Osteoblast (primary cell): ENCODE measurements around the gene SLC66A1. TPM values are rescaled to one million over a fixed set of nuclear protein-coding genes. Genes with fewer than 3 reads are reported as not detected.

Experiments used
- DNase-seq: peaks from one replicate; pipeline ENCODE4 v3.0.0; 2011; ENCODE audit warnings: low spot score, mixed read lengths; ENCODE audit not compliant: insufficient read length; ENCODE audit errors: missing footprints
- H2AFZ ChIP-seq: 2 replicates; pipeline ENCODE4 v1.6.0; 2011; ENCODE audit warnings: mild to moderate bottlenecking, low read length
- H3K27ac ChIP-seq: 2 replicates; pipeline ENCODE4 v1.5.1; 2011; ENCODE audit warnings: mild to moderate bottlenecking, low read depth, low read length, moderate library complexity
- H3K27me3 ChIP-seq: 2 replicates; pipeline ENCODE4 v1.6.0; 2012; ENCODE audit warnings: mild to moderate bottlenecking, control low read depth, inconsistent platforms, low read length, moderate library complexity; ENCODE audit not compliant: insufficient read depth
- H3K36me3 ChIP-seq: 2 replicates; pipeline ENCODE4 v1.5.1; 2011; ENCODE audit warnings: mild to moderate bottlenecking, low read length, control low read depth, moderate library complexity; ENCODE audit not compliant: insufficient read depth
- H3K4me1 ChIP-seq: 2 replicates; pipeline ENCODE4 v1.5.1; 2011; ENCODE audit warnings: mild to moderate bottlenecking, low read length, control low read depth, moderate library complexity; ENCODE audit not compliant: insufficient read depth
- H3K4me2 ChIP-seq: 2 replicates; pipeline ENCODE4 v1.6.0; 2011; ENCODE audit warnings: mild to moderate bottlenecking, low read length; ENCODE audit not compliant: insufficient read depth
- H3K4me3 ChIP-seq: fragments of 200-600 bp; sonication (generic); 3 replicates; pipeline ENCODE4 v1.5.1; 2012; ENCODE audit warnings: mild to moderate bottlenecking, low read length, inconsistent platforms; ENCODE audit not compliant: insufficient read depth
- H3K79me2 ChIP-seq: 2 replicates; pipeline ENCODE4 v1.6.0; 2012; ENCODE audit warnings: mild to moderate bottlenecking, low read length, control low read depth, inconsistent platforms; ENCODE audit not compliant: insufficient read depth
- H3K9me3 ChIP-seq: 2 replicates; pipeline ENCODE4 v1.5.1; 2011; ENCODE audit warnings: low read depth, low read length, control low read depth
- H4K20me1 ChIP-seq: 2 replicates; pipeline ENCODE4 v1.6.0; 2012; ENCODE audit warnings: mild to moderate bottlenecking, low read length, control low read depth; ENCODE audit not compliant: insufficient read depth
- total RNA-seq: library from RNA; depleted of rRNA; stranded (reverse); fragments of >200 nt; gene quantifications from 2 replicates; pipeline ENCODE4 v1.2.3, GENCODE V29; 2012
- TF ChIP-seq, protein P1 (sequence below): IDR thresholded peaks from 2 replicates; pipeline ENCODE4 v1.5.1; 2011; ENCODE audit warnings: mild to moderate bottlenecking, low read depth, low read length, moderate library complexity; ENCODE audit errors: extremely low read depth

Gene SLC66A1
- total RNA-seq, 1 donor = 32.6 TPM

- Histone ChIP-seq H3K36me3 (peaks cover 65% of the 10 kb centered on the region), H3K4me2 (no peak overlapping the region), H3K4me3 (no peak overlapping the region), H3K27ac (no peak overlapping the region), H3K79me2 (peaks cover 39% of the 10 kb centered on the region), H3K4me1 (no peaks in the 10 kb centered on the region), H2AFZ (no peak overlapping the region), H3K9me3 (no peaks in the 10 kb centered on the region), H3K27me3 (no peaks in the 10 kb centered on the region), H4K20me1 (peaks cover 40% of the 10 kb centered on the region)
- TF ChIP-seq, protein P1, sequence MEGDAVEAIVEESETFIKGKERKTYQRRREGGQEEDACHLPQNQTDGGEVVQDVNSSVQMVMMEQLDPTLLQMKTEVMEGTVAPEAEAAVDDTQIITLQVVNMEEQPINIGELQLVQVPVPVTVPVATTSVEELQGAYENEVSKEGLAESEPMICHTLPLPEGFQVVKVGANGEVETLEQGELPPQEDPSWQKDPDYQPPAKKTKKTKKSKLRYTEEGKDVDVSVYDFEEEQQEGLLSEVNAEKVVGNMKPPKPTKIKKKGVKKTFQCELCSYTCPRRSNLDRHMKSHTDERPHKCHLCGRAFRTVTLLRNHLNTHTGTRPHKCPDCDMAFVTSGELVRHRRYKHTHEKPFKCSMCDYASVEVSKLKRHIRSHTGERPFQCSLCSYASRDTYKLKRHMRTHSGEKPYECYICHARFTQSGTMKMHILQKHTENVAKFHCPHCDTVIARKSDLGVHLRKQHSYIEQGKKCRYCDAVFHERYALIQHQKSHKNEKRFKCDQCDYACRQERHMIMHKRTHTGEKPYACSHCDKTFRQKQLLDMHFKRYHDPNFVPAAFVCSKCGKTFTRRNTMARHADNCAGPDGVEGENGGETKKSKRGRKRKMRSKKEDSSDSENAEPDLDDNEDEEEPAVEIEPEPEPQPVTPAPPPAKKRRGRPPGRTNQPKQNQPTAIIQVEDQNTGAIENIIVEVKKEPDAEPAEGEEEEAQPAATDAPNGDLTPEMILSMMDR = no peak
- DNase-seq = peak; percentile 74
Observed at GRCh38 chr1:19354531-19354981, 42.4 kb downstream of the SLC66A1 start.

- Histone ChIP-seq H3K27me3 (no peaks in the 10 kb centered on the region), H3K4me3 (no peak overlapping the region), H4K20me1 (peaks cover 53% of the 10 kb centered on the region), H3K4me1 (no peaks in the 10 kb centered on the region), H3K9me3 (no peaks in the 10 kb centered on the region), H3K4me2 (no peak overlapping the region), H2AFZ (no peak overlapping the region), H3K27ac (no peak overlapping the region), H3K79me2 (peaks cover 56% of the 10 kb centered on the region), H3K36me3 (peaks cover 58% of the 10 kb centered on the region)
- peak; percentile 53 for DNase-seq
- TF ChIP-seq, protein P1 = no peak
Observed at GRCh38 chr1:19356266-19356665, 44.1 kb downstream of the SLC66A1 start.

DNA sequence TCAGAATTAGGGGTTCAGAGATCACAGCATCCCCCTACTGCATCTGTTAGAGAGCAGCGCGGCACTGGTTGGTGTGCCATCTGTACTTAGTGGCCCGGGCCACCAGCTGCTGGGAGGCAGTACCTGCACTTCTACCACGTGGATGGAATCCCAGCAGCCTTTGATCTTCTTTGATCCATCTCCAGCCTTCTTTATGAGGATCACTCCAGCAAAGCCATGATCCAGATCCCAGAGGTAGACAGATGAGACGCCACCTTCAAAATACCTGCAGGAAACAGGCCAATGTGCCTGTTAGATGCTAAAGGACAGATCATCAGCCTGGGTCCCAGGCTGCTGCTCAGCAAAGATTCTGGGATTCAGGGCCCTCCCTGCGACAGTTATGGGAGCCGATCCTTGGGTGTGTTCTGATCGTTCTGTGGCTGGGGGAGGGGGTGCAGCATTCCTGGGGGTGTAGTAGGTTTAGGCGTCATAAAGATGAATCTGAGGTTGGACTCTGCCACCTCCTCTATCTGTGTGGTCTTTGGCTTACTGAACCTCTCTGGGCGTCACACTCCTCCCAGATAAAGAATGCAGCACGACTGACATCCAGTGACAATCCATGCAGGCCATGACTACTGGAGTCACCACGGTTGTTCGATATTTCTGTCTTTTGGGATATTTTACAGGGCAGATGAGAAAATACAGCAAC, 45.3 kb downstream of the SLC66A1 start:
- Histone ChIP-seq H3K27ac (no peak overlapping the region), H3K9me3 (no peaks in the 10 kb centered on the region), H3K36me3 (peaks cover 51% of the 10 kb centered on the region), H3K4me3 (no peak overlapping the region), H3K4me2 (no peak overlapping the region), H3K4me1 (no peaks in the 10 kb centered on the region), H3K79me2 (peaks cover 59% of the 10 kb centered on the region), H2AFZ (no peak overlapping the region), H4K20me1 (peaks cover 61% of the 10 kb centered on the region), H3K27me3 (no peaks in the 10 kb centered on the region)
- TF ChIP-seq, protein P1 = no peak
- peak; percentile 50 for DNase-seq

DNA sequence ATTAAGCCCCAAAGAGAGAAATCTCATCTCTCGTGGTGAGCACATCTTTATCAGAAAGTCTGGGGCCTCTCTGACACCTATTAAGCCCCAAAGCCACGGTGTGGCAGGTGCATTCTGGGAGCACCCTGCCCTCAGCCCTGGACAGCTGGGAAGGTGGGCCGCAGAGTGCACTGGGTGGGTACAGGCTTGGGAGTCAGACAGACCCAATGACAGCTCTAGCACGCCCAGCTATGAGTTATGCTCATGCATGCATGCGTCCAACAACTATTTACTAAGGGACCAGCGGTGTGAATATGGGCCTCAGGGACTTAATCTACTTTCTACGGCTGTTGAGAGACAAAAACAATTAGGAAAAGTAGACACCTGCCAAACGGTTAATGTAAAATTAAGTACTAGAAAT, 46.6 kb downstream of the SLC66A1 start:
- no peak overlapping the region for H3K4me3 ChIP-seq
- H3K27ac ChIP-seq = no peak overlapping the region
- peaks cover 68% of the 10 kb centered on the region for H4K20me1 ChIP-seq
- H3K79me2 ChIP-seq = peaks cover 67% of the 10 kb centered on the region
- no peaks in the 10 kb centered on the region for H3K9me3 ChIP-seq
- H2AFZ ChIP-seq = no peak overlapping the region
- no peaks in the 10 kb centered on the region for H3K27me3 ChIP-seq
- no peaks in the 10 kb centered on the region for H3K4me1 ChIP-seq
- H3K4me2 ChIP-seq = no peak overlapping the region
- peaks cover 43% of the 10 kb centered on the region for H3K36me3 ChIP-seq
- peak; percentile 26 for DNase-seq
- TF ChIP-seq, protein P1 = no peak
